ENCODE results near the gene CSPG4.

DNA sequence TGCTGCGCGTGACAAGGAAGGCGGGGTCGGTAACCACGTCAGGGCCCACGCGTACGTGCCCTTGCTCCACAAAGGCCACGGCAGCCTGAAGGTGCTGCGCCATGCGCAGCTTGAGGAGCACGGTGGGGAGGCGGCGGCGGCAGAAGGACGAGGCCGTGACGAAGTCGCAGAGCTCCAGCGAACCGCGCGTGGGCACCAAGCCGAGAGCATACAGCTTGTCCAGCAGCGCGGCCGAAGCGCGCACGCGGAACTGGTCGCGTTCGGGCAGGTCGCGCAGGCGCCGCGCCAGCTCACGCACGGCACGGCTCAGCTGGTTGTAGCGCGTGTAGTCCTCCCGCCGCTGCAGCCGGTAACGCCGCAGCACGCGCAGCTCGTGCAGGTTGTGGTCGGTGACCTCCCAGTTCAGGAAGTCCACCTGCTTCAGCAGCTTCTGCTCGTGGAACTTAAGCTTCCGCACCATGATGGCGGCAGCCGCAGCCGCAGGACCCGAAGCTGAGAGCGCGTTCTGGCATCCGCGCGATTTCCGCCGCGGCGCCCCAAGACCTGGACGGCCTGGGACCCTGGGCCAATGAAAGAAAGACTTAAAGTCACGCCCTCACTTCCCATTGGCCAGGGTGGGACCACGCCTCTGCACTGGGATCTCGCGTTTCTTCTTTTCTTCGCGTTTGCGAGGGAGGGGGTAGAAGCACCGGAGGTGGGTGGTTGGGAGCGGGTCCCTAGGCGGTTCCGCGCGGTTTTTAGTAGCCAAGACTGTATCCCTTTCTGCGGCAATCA, 72.8 kb downstream of the CSPG4 start, which contains the start of gene IMP3:
- TF ChIP-seq, protein P1, sequence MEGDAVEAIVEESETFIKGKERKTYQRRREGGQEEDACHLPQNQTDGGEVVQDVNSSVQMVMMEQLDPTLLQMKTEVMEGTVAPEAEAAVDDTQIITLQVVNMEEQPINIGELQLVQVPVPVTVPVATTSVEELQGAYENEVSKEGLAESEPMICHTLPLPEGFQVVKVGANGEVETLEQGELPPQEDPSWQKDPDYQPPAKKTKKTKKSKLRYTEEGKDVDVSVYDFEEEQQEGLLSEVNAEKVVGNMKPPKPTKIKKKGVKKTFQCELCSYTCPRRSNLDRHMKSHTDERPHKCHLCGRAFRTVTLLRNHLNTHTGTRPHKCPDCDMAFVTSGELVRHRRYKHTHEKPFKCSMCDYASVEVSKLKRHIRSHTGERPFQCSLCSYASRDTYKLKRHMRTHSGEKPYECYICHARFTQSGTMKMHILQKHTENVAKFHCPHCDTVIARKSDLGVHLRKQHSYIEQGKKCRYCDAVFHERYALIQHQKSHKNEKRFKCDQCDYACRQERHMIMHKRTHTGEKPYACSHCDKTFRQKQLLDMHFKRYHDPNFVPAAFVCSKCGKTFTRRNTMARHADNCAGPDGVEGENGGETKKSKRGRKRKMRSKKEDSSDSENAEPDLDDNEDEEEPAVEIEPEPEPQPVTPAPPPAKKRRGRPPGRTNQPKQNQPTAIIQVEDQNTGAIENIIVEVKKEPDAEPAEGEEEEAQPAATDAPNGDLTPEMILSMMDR (IDR thresholded peaks at IDR 0.05) = no peak
- TF ChIP-seq POLR2A (IDR thresholded peaks at IDR 0.05) = peak; percentile 87

All from ovary (tissue), 3 donors.